SK-N-MC (cell line): ENCODE results near the gene NDUFC2.

Experiments used
- EZH2 ChIP-seq: fragments of 200-600 bp; sonication (generic); IDR thresholded peaks from one replicate; pipeline ENCODE4 v1.6.1; 2017; ENCODE audit warnings: antibody characterized with exemption
- POLR2AphosphoS5 ChIP-seq: IDR thresholded peaks from 2 replicates; pipeline ENCODE4 v1.6.1; 2012; ENCODE audit warnings: mild to moderate bottlenecking, low read depth, low read length, borderline replicate concordance

DNA sequence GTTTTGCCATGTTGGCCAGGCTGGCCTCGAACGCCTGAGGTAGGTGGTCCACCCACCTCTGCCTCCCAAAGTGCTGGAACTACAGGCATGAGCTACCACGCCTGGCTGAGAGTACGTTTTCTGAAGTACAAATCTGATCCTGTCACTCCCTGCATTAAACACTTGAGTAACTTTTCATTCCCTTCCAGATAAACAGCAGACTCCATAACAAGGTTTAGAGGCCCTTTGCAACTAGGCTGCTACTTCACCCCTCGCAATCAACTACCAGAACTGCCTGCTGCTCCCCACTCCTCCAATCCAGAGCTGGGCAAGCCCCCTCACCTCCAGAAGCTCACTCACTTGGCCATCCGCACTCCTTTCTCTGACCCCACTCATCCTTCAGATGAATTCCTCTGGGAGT is 58.1 kb downstream of the NDUFC2 start:
- no peak for TF ChIP-seq EZH2
- no peak for TF ChIP-seq POLR2AphosphoS5
